NCI-H187 treated with DMSO at 0.1 percent for 48 hours (cell line): Measurements from ENCODE around the gene FOXD4.
"Not testable (repeated sequence)": the region's sequence is repeated elsewhere in the genome, so short reads cannot be mapped to it uniquely, and the experiment has no call there.

ENCODE experiments used
- DNase-seq: peaks from one replicate; lab custom pipeline; 2025; lab: John Stamatoyannopoulos, UW

FOXD4 gene

GRCh38 chr9:93909-94308, 24.3 kb downstream of the FOXD4 start:
- DNase-seq: not testable (repeated sequence)

DNA sequence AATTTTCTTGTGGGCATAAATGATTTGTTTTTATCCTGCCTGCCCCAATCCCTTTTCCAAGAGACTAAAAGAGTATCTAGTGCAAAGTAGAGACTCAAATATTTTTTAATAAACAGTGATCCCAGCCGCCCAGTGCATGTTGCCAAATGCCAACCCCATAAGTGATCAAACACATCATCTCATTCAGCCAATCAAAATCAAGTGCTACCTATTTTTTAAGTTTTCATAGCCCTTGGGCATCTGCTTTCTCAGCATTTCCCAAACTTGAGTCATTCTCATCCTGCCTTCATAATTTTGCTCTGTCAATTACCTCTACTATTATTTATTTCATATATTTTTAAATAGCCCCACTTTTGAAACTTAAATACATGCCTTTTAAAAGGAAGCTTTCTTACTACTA, 27.4 kb downstream of the FOXD4 start:
- DNase-seq: not testable (repeated sequence)

DNA sequence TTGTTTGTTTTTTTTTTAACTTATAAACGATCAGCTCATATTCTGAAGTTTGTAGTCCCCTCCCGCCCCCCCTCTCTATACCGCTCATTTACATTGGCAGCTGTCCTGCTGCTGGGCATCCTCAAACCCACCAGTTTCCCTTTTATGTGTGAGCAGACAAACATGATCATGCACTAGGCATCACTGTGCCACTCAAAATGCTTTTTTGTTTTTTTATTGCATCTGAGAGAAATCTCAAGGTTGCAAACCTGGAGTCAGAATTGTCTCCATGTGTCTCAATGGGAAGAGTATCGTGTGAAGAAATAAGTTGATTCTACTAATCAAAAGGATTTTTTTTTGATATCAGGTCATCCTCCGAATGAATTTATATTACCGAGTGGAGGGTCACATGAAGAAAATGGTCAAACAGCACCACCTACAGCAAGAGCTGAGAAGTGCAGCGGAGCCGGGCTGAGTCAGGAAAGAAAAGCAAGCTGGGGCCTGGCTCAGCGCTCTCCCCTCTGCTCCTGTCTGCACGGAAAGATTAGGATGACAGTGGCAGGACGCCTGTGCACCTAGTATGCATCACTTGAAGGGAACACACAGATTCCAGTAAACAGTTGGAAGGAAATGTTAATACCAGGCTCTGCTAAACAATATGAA, 29.7 kb downstream of the FOXD4 start:
- not testable (repeated sequence) for DNase-seq

DNA sequence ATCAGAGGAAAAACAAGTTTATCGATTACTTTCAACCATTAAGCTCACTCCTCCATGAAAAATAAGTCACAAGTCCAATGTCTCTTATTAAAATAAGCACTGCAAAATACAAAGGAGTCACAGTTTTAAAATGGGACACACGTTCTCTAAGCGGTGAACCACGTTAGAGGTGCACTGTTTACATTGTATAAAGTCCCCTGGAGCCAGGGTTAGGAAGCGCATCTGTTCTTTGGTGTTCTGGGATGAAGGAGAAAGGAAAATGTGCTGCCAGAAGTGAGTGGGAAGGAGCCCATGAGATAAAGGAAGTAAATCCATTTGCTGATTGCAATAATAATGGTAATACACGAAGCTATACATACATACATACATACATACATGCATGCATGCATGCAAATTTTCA, 30.4 kb downstream of the FOXD4 start:
- not testable (repeated sequence) for DNase-seq

- not testable (repeated sequence) for DNase-seq
Measured at GRCh38 chr9:87105-87504, 31.1 kb downstream of the FOXD4 start.

DNA sequence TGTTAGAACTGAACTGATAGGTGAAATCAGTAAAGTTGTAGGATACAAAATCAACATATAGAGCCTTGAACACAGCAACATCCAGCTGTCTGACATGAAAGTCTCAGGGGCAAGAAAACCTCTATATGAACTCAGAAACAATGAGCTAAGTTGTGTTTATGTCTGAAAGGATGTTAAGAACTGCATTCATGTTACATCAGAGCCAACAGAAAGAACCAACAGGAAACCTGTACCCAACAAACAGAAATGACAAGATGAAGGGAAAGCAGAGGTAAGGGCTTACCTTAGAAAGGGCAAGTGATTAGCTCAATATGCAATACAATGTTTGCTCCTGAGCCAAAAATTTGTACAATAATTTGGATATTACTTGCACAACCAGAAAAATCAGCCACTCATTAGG, 31.5 kb downstream of the FOXD4 start:
- not testable (repeated sequence) for DNase-seq

DNA sequence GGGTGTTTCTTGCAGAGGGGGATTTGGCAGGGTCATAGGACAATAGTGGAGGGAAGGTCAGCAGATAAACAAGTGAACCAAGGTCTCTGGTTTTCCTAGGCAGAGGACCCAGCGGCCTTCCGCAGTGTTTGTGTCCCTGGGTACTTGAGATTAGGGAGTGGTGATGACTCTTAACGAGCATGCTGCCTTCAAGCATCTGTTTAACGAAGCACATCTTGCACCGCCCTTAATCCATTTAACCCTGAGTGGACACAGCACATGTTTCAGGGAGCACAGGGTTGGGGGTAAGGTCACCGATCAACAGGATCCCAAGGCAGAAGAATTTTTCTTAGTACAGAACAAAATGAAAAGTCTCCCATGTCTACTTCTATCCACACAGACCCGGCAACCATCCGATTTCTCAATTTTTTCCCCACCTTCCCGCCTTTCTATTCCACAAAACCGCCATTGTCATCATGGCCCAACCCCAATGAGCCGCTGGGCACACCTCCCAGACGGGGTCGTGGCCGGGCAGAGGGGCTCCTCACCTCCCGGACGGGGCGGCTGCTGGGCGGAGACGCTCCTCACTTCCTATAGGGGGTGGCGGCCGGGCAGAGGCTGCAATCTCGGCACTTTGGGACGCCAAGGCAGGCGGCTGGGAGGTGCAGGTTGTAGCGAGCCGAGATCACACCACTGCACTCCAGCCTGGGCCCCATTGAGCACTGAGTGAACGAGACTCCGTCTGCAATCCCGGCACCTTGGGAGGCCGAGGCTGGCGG, 35.1 kb downstream of the FOXD4 start:
- not testable (repeated sequence) for DNase-seq

DNA sequence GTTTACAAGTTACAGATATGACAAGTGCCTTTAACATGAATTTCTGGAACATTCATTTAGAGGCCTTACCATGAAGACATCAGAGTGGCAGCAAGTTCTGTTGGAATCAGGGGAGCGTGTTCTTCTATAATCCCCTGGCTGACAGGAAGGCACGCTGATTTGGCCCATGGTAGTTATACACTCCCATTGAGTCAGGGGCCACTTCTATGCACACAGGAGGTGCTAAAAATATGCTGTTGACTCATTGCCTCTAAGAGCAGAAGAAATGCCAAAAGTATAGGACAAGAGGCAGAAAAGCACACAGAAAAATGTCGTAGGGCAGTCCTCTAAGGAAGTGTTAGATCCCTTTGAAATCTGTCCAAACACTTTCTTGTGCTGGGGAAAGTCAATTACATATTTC, 39.9 kb downstream of the FOXD4 start:
- DNase-seq: not testable (repeated sequence)

DNA sequence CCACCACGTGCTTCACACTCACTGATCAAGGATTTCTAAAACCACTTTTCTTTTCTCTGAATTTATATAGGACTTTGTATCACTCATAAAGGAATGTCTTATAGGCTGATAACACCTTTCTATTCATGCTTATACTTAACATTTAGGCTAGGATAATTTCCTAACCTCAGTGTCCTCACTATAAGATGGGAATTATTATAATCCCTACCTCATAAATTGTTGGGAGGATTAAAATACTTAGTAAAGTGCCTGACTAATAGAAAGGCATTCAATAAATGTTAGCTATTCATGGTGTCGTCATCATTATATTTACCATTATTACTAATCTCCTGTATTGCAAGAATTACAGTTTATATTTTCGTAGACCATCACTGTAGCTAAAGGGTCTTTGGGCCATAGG, 41.8 kb downstream of the FOXD4 start:
- DNase-seq: not testable (repeated sequence)

DNA sequence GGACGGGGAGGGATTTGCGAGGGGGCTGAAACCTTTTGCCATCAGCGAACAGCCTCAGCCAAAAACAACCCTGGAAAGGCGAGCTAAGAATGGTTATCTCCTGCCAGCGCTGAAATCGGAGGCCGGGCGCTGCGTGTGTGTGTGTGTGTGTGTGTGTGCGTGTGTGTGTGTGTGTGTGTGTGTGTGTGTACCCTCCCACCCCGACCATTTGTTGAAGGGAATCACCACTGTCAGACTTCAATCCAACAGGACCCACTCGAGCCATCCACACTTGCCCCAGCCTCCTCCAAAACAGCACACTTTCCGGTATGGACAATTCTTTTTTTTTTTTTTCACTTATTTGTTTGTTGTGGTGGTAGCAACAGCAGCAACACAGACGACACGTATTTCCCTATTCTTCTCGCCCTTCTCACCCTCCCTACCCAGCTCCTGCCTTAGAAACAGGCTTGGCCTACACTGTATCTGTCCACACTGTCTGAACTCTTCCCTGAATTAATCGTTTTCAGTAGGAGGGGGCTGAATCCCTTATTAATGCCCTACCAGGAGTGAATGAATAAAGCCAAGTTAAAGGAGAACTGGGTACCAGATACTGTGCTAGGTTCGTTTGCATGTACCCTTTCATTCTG, 44.2 kb downstream of the FOXD4 start:
- DNase-seq: not testable (repeated sequence)

DNA sequence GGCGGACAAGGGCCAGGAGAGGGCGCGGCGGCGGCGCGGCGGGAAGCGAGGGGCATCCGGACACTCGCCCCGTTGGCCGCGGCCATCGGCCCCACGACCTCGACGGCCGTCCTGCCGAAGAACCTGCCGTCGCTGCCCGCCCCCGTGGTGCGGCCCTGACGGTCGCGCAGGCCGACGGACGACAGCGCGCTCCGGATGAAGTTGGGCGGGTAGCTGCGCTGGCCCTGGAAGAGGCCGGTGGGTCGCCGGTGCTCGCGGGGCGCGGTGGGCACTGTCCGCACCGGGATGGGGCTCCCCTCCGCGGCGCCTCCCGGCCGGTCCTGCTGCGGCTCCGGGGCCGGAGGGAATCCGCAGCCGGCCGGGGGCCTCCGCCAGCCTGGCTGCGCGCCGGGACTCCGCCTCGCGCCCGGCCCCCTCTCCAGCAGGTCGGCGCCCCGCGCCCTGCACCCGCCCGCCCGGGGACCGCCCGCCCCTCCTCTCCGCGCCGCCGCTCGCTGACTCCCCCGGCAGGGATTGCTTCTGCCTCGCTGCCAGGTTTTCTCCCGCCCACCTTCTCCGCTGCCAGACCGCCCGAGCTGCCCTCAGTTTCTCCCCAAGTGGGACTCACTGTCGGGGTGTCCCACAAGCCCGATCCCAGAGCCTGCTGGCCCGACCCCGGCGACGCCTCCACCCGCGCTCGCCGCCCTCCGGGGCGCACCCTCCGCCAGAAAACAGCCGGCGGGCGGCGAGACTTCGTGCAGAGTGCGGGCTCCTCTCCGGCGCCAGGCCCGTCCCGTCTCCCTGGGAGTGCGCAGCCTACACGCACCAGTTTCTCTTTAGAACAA, 44.9 kb downstream of the FOXD4 start:
- DNase-seq: not testable (repeated sequence)
